WTC11 (cell line): ENCODE data around the gene SH3RF2.

ENCODE experiments used
- CREB1 ChIP-seq: sonication (generic); formaldehyde crosslinking; IDR thresholded peaks from 2 replicates; pipeline ENCODE4 v1.8.0; 2023; ENCODE audit warnings: mild to moderate bottlenecking, missing genetic modification reagents
- CTCF ChIP-seq: fragments of 200-600 bp; IDR thresholded peaks from 2 replicates; pipeline ENCODE4 v1.8.0; 2022; ENCODE audit warnings: antibody characterized with exemption
- ETV6 ChIP-seq: sonication (generic); formaldehyde crosslinking; IDR thresholded peaks from 2 replicates; pipeline ENCODE4 v1.8.1; 2022; ENCODE audit warnings: mild to moderate bottlenecking, missing genetic modification reagents
- HMGA2 ChIP-seq: fragments of 250-450 bp; sonication (Bioruptor Pico); IDR thresholded peaks from 2 replicates; pipeline ENCODE4 v1.4.0; 2021; ENCODE audit warnings: mild to moderate bottlenecking, moderate library complexity
- MLX ChIP-seq: sonication (generic); formaldehyde crosslinking; IDR thresholded peaks from 2 replicates; pipeline ENCODE4 v1.8.1; 2023; ENCODE audit warnings: mild to moderate bottlenecking, missing genetic modification reagents, moderate library complexity
- NR3C1 ChIP-seq: sonication (generic); formaldehyde crosslinking; conservative IDR thresholded peaks from 2 replicates; pipeline ENCODE4 v1.8.1; 2023; ENCODE audit warnings: low read depth, mild to moderate bottlenecking, missing genetic modification reagents
- PREB ChIP-seq: sonication (generic); formaldehyde crosslinking; IDR thresholded peaks from 2 replicates; pipeline ENCODE4 v1.8.1; 2022; ENCODE audit warnings: mild to moderate bottlenecking, missing genetic modification reagents, moderate library complexity, borderline replicate concordance
- PRRX2 ChIP-seq: fragments of 250-450 bp; sonication (Bioruptor Pico); IDR thresholded peaks from 2 replicates; pipeline ENCODE4 v1.8.0; 2021; ENCODE audit warnings: mild to moderate bottlenecking
- ZNF232 ChIP-seq: sonication (generic); formaldehyde crosslinking; IDR thresholded peaks from 2 replicates; pipeline ENCODE4 v1.8.0; 2022; ENCODE audit warnings: mild to moderate bottlenecking, missing genetic modification reagents

GRCh38 chr5:145922059-145922458, 14.3 kb upstream of the SH3RF2 start:
- TF ChIP-seq PREB = no peak
- TF ChIP-seq CTCF = no peak
- no peak for TF ChIP-seq ZNF232 (CRISPR knock-in tag)
- no peak for TF ChIP-seq NR3C1 (CRISPR knock-in tag)
- TF ChIP-seq MLX (CRISPR knock-in tag) = no peak
- no peak for TF ChIP-seq HMGA2 (CRISPR knock-in tag)
- no peak for TF ChIP-seq PRRX2 (CRISPR knock-in tag)
- TF ChIP-seq ETV6 (CRISPR knock-in tag) = no peak
- TF ChIP-seq CREB1 (CRISPR knock-in tag) = no peak
